ENCODE data around the gene FANK1. TPM values are rescaled to one million over a fixed set of nuclear protein-coding genes. Genes with fewer than 3 reads are reported as not detected.

Gene FANK1
- total RNA-seq, 1 donor from 2014 or later: 9.4 TPM

- no peak for TF ChIP-seq CTCF (IDR thresholded peaks at IDR 0.05; ENCODE audit: unreplicated experiment)
- no peak for DNase-seq (ENCODE audit: low spot score)
- H3K4me3 Mint-ChIP-seq (ENCODE audit: unreplicated experiment): no peak overlapping the region
- H3K9me3 Mint-ChIP-seq (ENCODE audit: unreplicated experiment): no peaks in the 10 kb centered on the region
- H3K27ac Mint-ChIP-seq (ENCODE audit: unreplicated experiment): no peak overlapping the region
- H3K27me3 Mint-ChIP-seq (ENCODE audit: unreplicated experiment): peaks cover 1% of the 10 kb centered on the region
- no peaks in the 10 kb centered on the region for H3K4me1 Mint-ChIP-seq (ENCODE audit: unreplicated experiment)
- peaks cover 10% of the 10 kb centered on the region for H3K36me3 Mint-ChIP-seq (ENCODE audit: low read depth, unreplicated experiment)
Measured at GRCh38 chr10:125990974-125991373, 94.6 kb downstream of the FANK1 start.

GRCh38 chr10:125991392-125991791 lies 95.0 kb downstream of the FANK1 start:
- Mint-ChIP-seq H3K4me1 (ENCODE audit: unreplicated experiment) (no peaks in the 10 kb centered on the region), H3K9me3 (ENCODE audit: unreplicated experiment) (no peaks in the 10 kb centered on the region), H3K27me3 (ENCODE audit: unreplicated experiment) (peaks cover 1% of the 10 kb centered on the region), H3K4me3 (ENCODE audit: unreplicated experiment) (no peak overlapping the region), H3K36me3 (ENCODE audit: low read depth, unreplicated experiment) (peaks cover 10% of the 10 kb centered on the region), H3K27ac (ENCODE audit: unreplicated experiment) (no peak overlapping the region)
- no peak for DNase-seq (ENCODE audit: low spot score)
- no peak for TF ChIP-seq CTCF (IDR thresholded peaks at IDR 0.05; ENCODE audit: unreplicated experiment)

GRCh38 chr10:125992254-125992653 lies 95.9 kb downstream of the FANK1 start:
- peaks cover 10% of the 10 kb centered on the region for H3K36me3 Mint-ChIP-seq (ENCODE audit: low read depth, unreplicated experiment)
- H3K27ac Mint-ChIP-seq (ENCODE audit: unreplicated experiment): no peak overlapping the region
- no peaks in the 10 kb centered on the region for H3K4me1 Mint-ChIP-seq (ENCODE audit: unreplicated experiment)

GRCh38 chr10:125994601-125995000 lies 98.2 kb downstream of the FANK1 start:
- Mint-ChIP-seq H3K27ac (ENCODE audit: unreplicated experiment) (no peak overlapping the region), H3K4me3 (ENCODE audit: unreplicated experiment) (no peak overlapping the region), H3K27me3 (ENCODE audit: unreplicated experiment) (peaks cover 1% of the 10 kb centered on the region), H3K9me3 (ENCODE audit: unreplicated experiment) (no peaks in the 10 kb centered on the region), H3K36me3 (ENCODE audit: low read depth, unreplicated experiment) (peaks cover 5% of the 10 kb centered on the region), H3K4me1 (ENCODE audit: unreplicated experiment) (no peaks in the 10 kb centered on the region)
- no peak for DNase-seq (ENCODE audit: low spot score)
- no peak for TF ChIP-seq CTCF (IDR thresholded peaks at IDR 0.05; ENCODE audit: unreplicated experiment)

More at GRCh38 chr10:125992254-125992653, 95.9 kb downstream of the FANK1 start:
- Mint-ChIP-seq H3K9me3 (ENCODE audit: unreplicated experiment) (no peaks in the 10 kb centered on the region), H3K27me3 (ENCODE audit: unreplicated experiment) (peaks cover 1% of the 10 kb centered on the region), H3K4me3 (ENCODE audit: unreplicated experiment) (no peak overlapping the region)
- DNase-seq (ENCODE audit: low spot score): no peak
- no peak for TF ChIP-seq CTCF (IDR thresholded peaks at IDR 0.05; ENCODE audit: unreplicated experiment)

- Mint-ChIP-seq H3K27ac (ENCODE audit: unreplicated experiment) (no peak overlapping the region), H3K9me3 (ENCODE audit: unreplicated experiment) (no peaks in the 10 kb centered on the region), H3K4me1 (ENCODE audit: unreplicated experiment) (no peaks in the 10 kb centered on the region), H3K27me3 (ENCODE audit: unreplicated experiment) (peaks cover 1% of the 10 kb centered on the region), H3K36me3 (ENCODE audit: low read depth, unreplicated experiment) (no peaks in the 10 kb centered on the region), H3K4me3 (ENCODE audit: unreplicated experiment) (no peak overlapping the region)
- DNase-seq (ENCODE audit: low spot score): no peak
- TF ChIP-seq CTCF (IDR thresholded peaks at IDR 0.05; ENCODE audit: unreplicated experiment): no peak
Measured at GRCh38 chr10:125995726-125996304, 99.5 kb downstream of the FANK1 start.
